K562 (cell line): ENCODE results near the gene PCP2. TPM values are rescaled to one million over a fixed set of nuclear protein-coding genes. Genes with fewer than 3 reads are reported as not detected.
A peak's percentile ranks its signal among the peaks of the same experiment; 100 is the strongest.

Source experiments
- ATAC-seq: fragments of 200-7000 bp; cut with Tn5 transposase; 3 replicates; pipeline ENCODE4 v1.9.1; 2020; ENCODE audit warnings: moderate library complexity
- BruUV-seq: library from RNA; stranded (reverse); fragments of 400-500 nt; replicated peaks from 2 replicates; lab custom pipeline; 2021; lab: Mats Ljungman, UMichigan
- CTCF ChIA-PET: fragments of 300-600 bp; formaldehyde crosslinking; extraction: SDS; loops from one replicate; lab custom pipeline; 2021; ENCODE audit warnings: low intra/inter-chr PET ratio; lab: Yijun Ruan, JAX
- POLR2A ChIA-PET: fragments of 300-600, 350-650 bp; sonication (Branson Sonifier 250); formaldehyde crosslinking; extraction: SDS; loops from one replicate; lab custom pipeline; 2021; ENCODE audit warnings: antibody characterized with exemption, inconsistent platforms; lab: Yijun Ruan, JAX
- DNase-seq, 4 experiments: peaks; one replicate each; pipeline versions ENCODE4 v3.0.0 to v3.0.0-alpha.2; 2011 to 2018; ENCODE audit warnings: low spot score in 3 of 4, mixed read lengths in 3 of 4; ENCODE audit errors: extremely low read depth in 1 of 4
- FAIRE-seq: peaks from 2 replicates; lab custom pipeline; 2011; peaks lifted over from hg19 to GRCh38; lab: Jason Lieb, UNC
- H2AFZ ChIP-seq: 2 replicates; pipeline ENCODE4 v1.6.0; 2011; ENCODE audit warnings: low read depth, low read length, control low read depth, inconsistent platforms
- H3K27ac ChIP-seq: fragments of 200-600 bp; 3 replicates; pipeline ENCODE4 v1.8.0; 2011; ENCODE audit warnings: low read depth, mild to moderate bottlenecking, control low read depth, inconsistent platforms, low read length, moderate library complexity, mixed read lengths; ENCODE audit errors: extremely low read depth
- H3K27me3 ChIP-seq, 2 experiments: fragments of 300-600 bp in 1 of 2; 2 replicates in 1 of 2; 3 replicates in 1 of 2; pipeline versions ENCODE4 v1.6.0 to v1.8.0; 2011; ENCODE audit warnings: inconsistent platforms in 2 of 2, low read length in 2 of 2, mild to moderate bottlenecking in 1 of 2, mixed read lengths in 1 of 2, moderate library complexity in 1 of 2; ENCODE audit not compliant: control insufficient read depth in 2 of 2, insufficient read depth in 2 of 2
- H3K36me3 ChIP-seq: fragments of 300-600 bp; 3 replicates; pipeline ENCODE4 v1.8.0; 2011; ENCODE audit warnings: mild to moderate bottlenecking, low read length, inconsistent platforms; ENCODE audit not compliant: control insufficient read depth, insufficient read depth
- H3K4me1 ChIP-seq, 2 experiments: fragments of 200-600 bp in 1 of 2; replicated peaks in 1 of 2; 2 replicates in 1 of 2; 3 replicates in 1 of 2; pipeline versions ENCODE4 v1.5.1 to v1.8.0; 2011; ENCODE audit warnings: inconsistent platforms in 2 of 2, low read length in 2 of 2, mild to moderate bottlenecking in 1 of 2, mixed read lengths in 1 of 2, moderate library complexity in 1 of 2; ENCODE audit not compliant: control insufficient read depth in 2 of 2, insufficient read depth in 2 of 2
- H3K4me2 ChIP-seq: 2 replicates; pipeline ENCODE4 v1.6.1; 2011; ENCODE audit warnings: low read length, control low read depth, inconsistent platforms, mixed read lengths; ENCODE audit not compliant: insufficient read depth
- H3K4me3 ChIP-seq: fragments of 200-600 bp; sonication (generic), shearing (Covaris generic); 2 replicates; pipeline ENCODE4 v1.5.1; 2016; ENCODE audit warnings: control low read depth, inconsistent platforms
- H3K79me2 ChIP-seq: fragments of 200-600 bp; 3 replicates; pipeline ENCODE4 v1.8.0; 2011; ENCODE audit warnings: low read length, inconsistent platforms; ENCODE audit not compliant: control insufficient read depth, insufficient read depth
- H3K9ac ChIP-seq, 2 experiments: 2 replicates each; pipeline versions ENCODE4 v1.6.0 to v1.6.1; 2011; ENCODE audit warnings: low read depth in 2 of 2, low read length in 2 of 2, control low read depth in 1 of 2, inconsistent platforms in 1 of 2, mild to moderate bottlenecking in 1 of 2, mixed read lengths in 1 of 2; ENCODE audit not compliant: insufficient read depth in 1 of 2
- H3K9me1 ChIP-seq: one replicate; pipeline ENCODE4 v1.6.0; 2011; ENCODE audit warnings: inconsistent platforms, mild to moderate bottlenecking, low read length, moderate library complexity; ENCODE audit not compliant: control insufficient read depth, insufficient read depth
- H3K9me3 ChIP-seq: replicated peaks from 2 replicates; pipeline ENCODE4 v1.5.1; 2011; ENCODE audit warnings: low read depth, low read length, inconsistent platforms; ENCODE audit not compliant: control insufficient read depth, insufficient read depth
- H4K20me1 ChIP-seq: replicated peaks from 2 replicates; pipeline ENCODE4 v1.6.1; 2011; ENCODE audit warnings: low read length, inconsistent platforms, mixed read lengths; ENCODE audit not compliant: control insufficient read depth, insufficient read depth
- C11orf30 ChIP-seq: fragments of 450-650 bp; IDR thresholded peaks from 2 replicates; pipeline ENCODE4 v1.6.1; 2016; ENCODE audit warnings: low read depth, mild to moderate bottlenecking
- HDAC1 ChIP-seq, 2 experiments: fragments of 450-650 bp; IDR thresholded peaks; 2 replicates each; pipeline ENCODE4 v1.6.1; 2016 to 2017; ENCODE audit warnings: inconsistent platforms in 1 of 2, mild to moderate bottlenecking in 1 of 2, moderate library complexity in 1 of 2
- KDM1A ChIP-seq, 2 experiments: fragments of 450-650 bp; IDR thresholded peaks; 2 replicates each; pipeline ENCODE4 v1.6.1; 2016; ENCODE audit warnings: mild to moderate bottlenecking in 2 of 2
- PHF8 ChIP-seq: fragments of 200-600 bp; sonication (generic); IDR thresholded peaks from 2 replicates; pipeline ENCODE4 v1.6.1; 2012; ENCODE audit warnings: mixed run types, mild to moderate bottlenecking, inconsistent platforms, low read length, moderate library complexity, borderline replicate concordance
- WGBS: fragments of 100-300 bp; shearing (Covaris generic); methylation state at CpG from one replicate; pipeline ENCODE4 v1.1.6; 2016; ENCODE audit warnings: low coverage, mixed read lengths; ENCODE audit not compliant: insufficient coverage; ENCODE audit errors: missing lambda C conversion rate; 5-methylcytosine and 5-hydroxymethylcytosine counted together
- in situ Hi-C: fragments of 300-500 bp; cut with MboI; formaldehyde crosslinking; loops from 4 replicates; pipeline ENCODE4 v1.15.0; 2018; ENCODE audit warnings: inconsistent platforms, mixed read lengths
- intact Hi-C: fragments of 100-400 bp; cut with micrococcal nuclease; formaldehyde crosslinking; loops from 2 replicates; pipeline ENCODE4 v1.14.2; 2022
- polyA plus RNA-seq, 8 experiments: library from polyadenylated mRNA; depleted of rRNA in 4 of 8; stranded (reverse) in 5 of 8; unstranded in 3 of 8; fragments of >200 nt; fragmentation: Nextera tagmentation in 2 of 8; fragmentation: Illumina TruSeq in 1 of 8; extraction: Ambion mirVana in 2 of 8; extraction: Trizol in 1 of 8; gene quantifications; 2 replicates each; pipeline versions ENCODE4 v1.2.1 to v1.2.3, GENCODE V29; 2011 to 2014; ENCODE audit warnings: inconsistent platforms in 1 of 8, missing spikeins in 1 of 8
- total RNA-seq, 7 experiments: library from RNA; depleted of rRNA in 6 of 7; stranded (reverse); fragments of >200 nt in 6 of 7; fragmentation: Illumina TruSeq in 2 of 7; extraction: Trizol in 2 of 7; gene quantifications; 2 replicates each; pipeline versions ENCODE4 v1.2.1 to v1.2.3, GENCODE V29; 2011 to 2021; ENCODE audit warnings: low replicate concordance in 1 of 7

PCP2 gene
- total and polyA plus RNA-seq, 9 of the 15 experiments (the other 6 are each of a cell fraction or from before 2014, with no cell fraction given), result 0.17 to 1.3 (median 0.49) TPM; not detected in 3

GRCh38 chr19:7602935-7603497 is 30.5 kb downstream of the PCP2 start:
- WGBS, result 11% methylated on average over 10 of the region's 11 CpGs
- CTCF ChIA-PET, result no interaction called here
- intact Hi-C loops, result no loop called here
- FAIRE-seq (no peak), ATAC-seq (no peak), DNase-seq (no peak)
- no peak overlapping the region for H3K9ac ChIP-seq
- H3K27ac ChIP-seq, result no peak overlapping the region
- H3K79me2 ChIP-seq, result no peaks in the 10 kb centered on the region
- H3K36me3 ChIP-seq, result no peaks in the 10 kb centered on the region
- BruUV-seq, result no TSS peak
- H3K27me3 ChIP-seq, result peaks cover 1 to 4% of the 10 kb centered on the region in 2 experiments; a peak in 2 of 5 replicates
- no peak overlapping the region for H3K4me3 ChIP-seq
- H2AFZ ChIP-seq, result no peak overlapping the region
- H3K9me1 ChIP-seq, result no peaks in the 10 kb centered on the region
- H4K20me1 ChIP-seq, result peaks cover 6% of the 10 kb centered on the region; the same call in 1 of the 2 replicates
- no peak for TF ChIP-seq PHF8
- peak; percentile 80 to 88 for TF ChIP-seq KDM1A (IDR thresholded peaks at IDR 0.05)
- no peak for TF ChIP-seq C11orf30
- TF ChIP-seq HDAC1 (IDR thresholded peaks at IDR 0.05), result 0 out of 4 replicates have a peak, but pooled peaks of 1 of the 2 experiments have one; percentile 22
- TF ChIP-seq, all 486 proteins: peak for 2
- in situ Hi-C loops, result no loop called here
- POLR2A ChIA-PET, result no interaction called here
- Histone ChIP-seq H3K4me1 (peaks cover 2 to 31% of the 10 kb centered on the region in 2 experiments; a peak in 4 of 5 replicates), H3K4me2 (no peak overlapping the region), H3K9me3 (no peaks in the 10 kb centered on the region)
